ENCODE measurements around the gene IL36B.

Gene IL36B

GRCh38 chr2:113010088-113010487, 42.6 kb downstream of the IL36B start:
- no peak for DNase-seq (ENCODE audit: low spot score)
- TF ChIP-seq CTCF (IDR thresholded peaks at IDR 0.05; ENCODE audit: extremely low read depth, missing control alignments) = no peak

GRCh38 chr2:113009622-113010021, 43.0 kb downstream of the IL36B start:
- no peak for TF ChIP-seq CTCF (IDR thresholded peaks at IDR 0.05; ENCODE audit: extremely low read depth, missing control alignments)

GRCh38 chr2:113007250-113007649, 45.4 kb downstream of the IL36B start:
- TF ChIP-seq CTCF (IDR thresholded peaks at IDR 0.05; ENCODE audit: extremely low read depth, missing control alignments) = no peak
- no peak for DNase-seq (ENCODE audit: low spot score)

More at GRCh38 chr2:113009622-113010021, 43.0 kb downstream of the IL36B start:
- no peak for DNase-seq (ENCODE audit: low spot score)

- TF ChIP-seq CTCF (IDR thresholded peaks at IDR 0.05; ENCODE audit: extremely low read depth, missing control alignments) = no peak
- DNase-seq (ENCODE audit: low spot score) = no peak
Measured at GRCh38 chr2:113005030-113005509, 47.6 kb downstream of the IL36B start, which contains the start of gene IL36A. Gene IL36A, plus strand, starts transcription at chr2:113005459. Its CDS starts 413 bp downstream, at chr2:113005872.

- DNase-seq (ENCODE audit: low spot score) = no peak
- TF ChIP-seq CTCF (IDR thresholded peaks at IDR 0.05; ENCODE audit: extremely low read depth, missing control alignments) = no peak
Measured at GRCh38 chr2:113002677-113003076, 50.0 kb downstream of the IL36B start.

- no peak for TF ChIP-seq CTCF (IDR thresholded peaks at IDR 0.05; ENCODE audit: extremely low read depth, missing control alignments)
- DNase-seq (ENCODE audit: low spot score) = no peak
Measured at GRCh38 chr2:113000436-113000835, 52.2 kb downstream of the IL36B start.

- DNase-seq (ENCODE audit: low spot score) = no peak
- TF ChIP-seq CTCF (IDR thresholded peaks at IDR 0.05; ENCODE audit: extremely low read depth, missing control alignments) = no peak
Measured at GRCh38 chr2:112997151-112997550, 55.5 kb downstream of the IL36B start.

Measured in GM20000 (cell line).